GM12865 (cell line): ENCODE results near the gene GSK3A.

Experiments
- DNase-seq: peaks from one replicate; pipeline ENCODE4 v3.0.0; 2010; ENCODE audit warnings: low read depth
- H3K4me3 ChIP-seq: 2 replicates; pipeline ENCODE4 v1.5.1; 2011; ENCODE audit warnings: mild to moderate bottlenecking, low read depth, low read length, control low read depth
- TF ChIP-seq, protein P1 (sequence below): IDR thresholded peaks from 2 replicates; pipeline ENCODE4 v1.5.1; 2011; ENCODE audit warnings: low read length, control low read depth, low read depth, inconsistent platforms; ENCODE audit not compliant: insufficient read depth; ENCODE audit errors: missing control alignments

Gene GSK3A

GRCh38 chr19:42184401-42184861, 58.0 kb downstream of the GSK3A start:
- DNase-seq = peak; percentile 81
- TF ChIP-seq, protein P1, sequence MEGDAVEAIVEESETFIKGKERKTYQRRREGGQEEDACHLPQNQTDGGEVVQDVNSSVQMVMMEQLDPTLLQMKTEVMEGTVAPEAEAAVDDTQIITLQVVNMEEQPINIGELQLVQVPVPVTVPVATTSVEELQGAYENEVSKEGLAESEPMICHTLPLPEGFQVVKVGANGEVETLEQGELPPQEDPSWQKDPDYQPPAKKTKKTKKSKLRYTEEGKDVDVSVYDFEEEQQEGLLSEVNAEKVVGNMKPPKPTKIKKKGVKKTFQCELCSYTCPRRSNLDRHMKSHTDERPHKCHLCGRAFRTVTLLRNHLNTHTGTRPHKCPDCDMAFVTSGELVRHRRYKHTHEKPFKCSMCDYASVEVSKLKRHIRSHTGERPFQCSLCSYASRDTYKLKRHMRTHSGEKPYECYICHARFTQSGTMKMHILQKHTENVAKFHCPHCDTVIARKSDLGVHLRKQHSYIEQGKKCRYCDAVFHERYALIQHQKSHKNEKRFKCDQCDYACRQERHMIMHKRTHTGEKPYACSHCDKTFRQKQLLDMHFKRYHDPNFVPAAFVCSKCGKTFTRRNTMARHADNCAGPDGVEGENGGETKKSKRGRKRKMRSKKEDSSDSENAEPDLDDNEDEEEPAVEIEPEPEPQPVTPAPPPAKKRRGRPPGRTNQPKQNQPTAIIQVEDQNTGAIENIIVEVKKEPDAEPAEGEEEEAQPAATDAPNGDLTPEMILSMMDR = peak; percentile 89
- no peak overlapping the region for H3K4me3 ChIP-seq
